Left colon (tissue), 2 donors: ENCODE data around the gene TCTN1. TPM values are rescaled to one million over a fixed set of nuclear protein-coding genes. Genes with fewer than 3 reads are reported as not detected.
"Not testable (repeated sequence)": the region's sequence is repeated elsewhere in the genome, so short reads cannot be mapped to it uniquely, and the experiment has no call there.

Source experiments
- ATAC-seq: fragments of 200-7000 bp; cut with Tn5 transposase; one replicate; pipeline ENCODE4 v1.9.1; 2020; ENCODE audit warnings: mild to moderate bottlenecking, moderate library complexity
- DNase-seq, 2 donors: peaks; one replicate each; pipeline ENCODE4 v3.0.0-alpha.2; 2020
- intact Hi-C, 2 donors: fragments of 100-400 bp; cut with DNase I in 1 of 2; cut with micrococcal nuclease in 1 of 2; formaldehyde crosslinking; loops; one replicate each; pipeline versions ENCODE4 v1.11.2 to v1.14.0; 2022; cut with DNase I, micrococcal nuclease
- total RNA-seq, 2 donors: library from RNA; stranded (reverse); fragmentation: NEBNext Ultra II Directional; extraction: Animal tissue kit (Norgen Biotek cat#: 25700); gene quantifications; one replicate each; pipeline ENCODE4 v1.2.1, GENCODE V29; 2021
- donor health status: DM: no; HTN: no; CAD: no.
- donor health status: DM: yes; HTN: yes; CAD: no.

TCTN1 gene
- total RNA-seq, 2 donors from 2014 or later = 8.0 to 9.1 TPM

DNA sequence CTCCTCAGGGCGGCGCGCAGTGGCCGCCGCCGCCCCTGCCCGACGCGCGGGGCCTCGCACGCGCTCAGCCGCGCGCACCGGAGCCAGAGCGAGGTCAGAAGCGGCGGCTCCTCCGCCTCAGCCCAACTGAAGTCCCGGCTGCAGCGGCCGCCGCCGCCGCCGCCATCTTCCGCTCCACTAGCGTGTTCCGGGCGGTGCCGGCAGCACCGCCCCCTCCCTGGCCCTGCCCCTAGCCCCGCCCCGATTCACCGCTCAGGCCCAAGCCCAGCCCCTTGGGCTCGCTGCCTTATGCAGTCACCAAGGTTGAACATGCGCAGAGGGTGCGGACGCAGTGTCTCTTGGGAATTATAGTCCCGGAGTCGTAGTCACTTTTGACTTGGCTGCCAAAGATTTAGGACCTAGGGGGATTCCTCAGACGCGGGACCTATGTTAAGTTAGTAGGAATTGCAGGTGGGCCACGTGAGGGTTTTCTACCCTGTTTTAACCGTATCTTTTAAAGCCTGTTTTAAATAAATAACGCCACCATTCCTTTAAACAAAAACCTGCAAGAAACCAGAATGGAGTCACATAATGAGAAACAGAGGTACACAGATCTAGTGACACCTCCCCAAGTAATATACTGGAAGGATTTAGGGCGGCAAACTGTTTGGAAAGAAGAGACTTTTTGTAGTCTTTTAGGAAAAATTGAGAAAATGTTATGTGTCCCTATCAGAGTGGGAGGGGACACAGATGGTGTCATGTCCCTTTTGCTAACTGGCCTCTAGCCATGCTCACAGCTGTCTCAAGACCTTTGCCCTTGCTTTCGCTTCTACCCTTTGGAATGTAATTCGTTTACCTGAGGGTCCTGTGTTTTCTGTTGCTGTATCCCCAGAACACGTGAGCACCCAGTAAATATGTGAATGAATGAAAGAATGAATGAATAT is 30.5 kb upstream of the TCTN1 start, which contains the start of gene PPTC7:
Gene PPTC7 (minus strand): TSS at position 182 of the 923 bp plus-strand sequence. CDS start 287 bp downstream, outside the sequence.
- ATAC-seq (peak; percentile 89), DNase-seq (peak; percentile 97 to 98)
- intact Hi-C loops = no loop called here

DNA sequence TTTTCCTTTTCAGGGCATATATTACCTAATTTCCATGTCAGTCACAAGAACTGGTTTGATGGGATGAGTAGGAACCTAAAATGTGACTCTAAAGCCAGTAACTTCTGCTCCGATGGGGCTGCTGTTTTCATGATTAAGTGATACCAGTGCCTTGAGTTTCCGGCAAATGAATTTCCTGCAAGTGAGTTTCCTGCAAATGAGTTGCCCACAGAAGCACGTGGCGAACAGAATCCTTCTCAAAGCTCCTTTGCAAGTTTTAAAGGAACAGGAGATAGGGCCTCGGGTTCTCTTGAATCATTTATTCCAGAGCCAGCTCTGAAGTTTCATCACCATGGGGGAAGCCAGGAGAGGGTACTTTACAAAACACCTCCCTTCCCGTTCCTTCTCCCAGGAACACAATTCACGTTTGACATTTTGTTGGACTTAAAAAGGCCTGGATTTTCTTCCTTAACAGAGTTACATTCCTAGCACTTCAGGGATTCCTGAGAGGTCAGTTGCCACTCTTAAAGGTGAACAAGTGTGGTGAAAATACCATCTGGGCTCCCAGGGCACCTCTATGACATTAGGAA is 28.6 kb upstream of the TCTN1 start:
- intact Hi-C loops = no loop called here
- DNase-seq (no peak), ATAC-seq (no peak)

DNA sequence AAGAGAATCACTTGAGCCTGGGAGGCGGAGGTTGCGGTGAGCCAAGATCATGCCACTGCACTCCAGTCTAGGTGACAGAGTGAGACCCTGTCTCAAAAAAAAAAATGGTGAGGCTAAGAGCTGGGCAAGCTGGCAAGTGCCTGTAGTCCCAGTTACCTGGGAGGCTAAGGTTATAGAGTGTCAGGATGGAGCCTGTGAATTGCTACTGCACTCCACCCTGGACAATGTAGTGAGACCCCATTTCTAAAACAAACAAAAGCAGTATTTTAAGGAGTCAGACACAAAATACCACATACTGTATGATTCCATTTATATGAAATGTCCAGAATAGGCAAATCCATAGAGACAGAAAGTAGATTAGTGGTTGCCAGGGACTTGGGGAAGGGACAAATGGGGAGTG is 26.8 kb upstream of the TCTN1 start:
- ATAC-seq, DNase-seq, intact Hi-C loops: not testable (repeated sequence)

DNA sequence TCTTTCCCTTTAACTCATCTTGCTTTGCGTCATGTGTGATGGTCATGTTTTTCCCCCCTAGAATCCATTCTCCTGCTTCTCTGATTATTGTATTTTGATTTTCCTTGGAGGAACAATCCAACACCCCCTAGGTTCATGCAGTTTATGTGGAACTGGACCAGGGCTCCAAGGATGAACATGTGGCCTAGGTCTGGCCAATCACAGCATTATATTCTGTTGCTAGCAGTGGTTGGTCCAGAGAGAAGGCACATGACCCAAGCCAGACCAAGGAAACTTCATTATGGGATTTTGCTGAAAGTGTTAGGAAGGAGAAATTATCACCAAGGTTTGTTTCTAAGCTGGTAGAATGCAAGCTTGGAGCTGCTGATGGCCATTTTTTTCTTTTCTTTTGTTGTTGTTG is 23.9 kb upstream of the TCTN1 start:
- no peak for ATAC-seq
- intact Hi-C loops = no loop called here
- DNase-seq = no peak

DNA sequence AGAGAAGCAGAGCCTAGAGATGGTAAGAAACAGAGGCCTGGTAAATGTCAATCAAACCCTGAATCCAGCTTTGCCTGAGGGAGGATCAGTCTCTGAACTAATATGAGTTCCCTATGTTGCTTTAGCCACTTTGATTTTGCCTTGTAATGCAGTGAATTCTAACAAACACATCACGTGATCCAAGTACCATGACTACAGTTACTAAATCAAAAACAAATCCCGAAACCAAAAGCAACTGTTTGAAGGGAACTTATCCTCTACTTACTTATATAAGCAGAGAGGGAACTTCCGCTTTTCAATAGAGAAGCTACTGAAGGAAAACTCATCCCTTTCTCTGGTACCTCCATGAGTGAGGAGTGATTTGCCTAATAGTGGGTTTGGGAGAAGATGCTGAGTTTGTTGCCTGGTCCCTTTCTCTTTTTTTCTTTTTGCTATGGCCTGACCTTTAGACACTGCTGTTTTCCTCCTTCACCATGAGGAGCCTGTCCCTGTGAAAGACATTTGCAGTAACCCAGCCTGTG is 23.1 kb upstream of the TCTN1 start:
- intact Hi-C loops = no loop called here
- peak; percentile 53 for ATAC-seq
- no peak for DNase-seq

DNA sequence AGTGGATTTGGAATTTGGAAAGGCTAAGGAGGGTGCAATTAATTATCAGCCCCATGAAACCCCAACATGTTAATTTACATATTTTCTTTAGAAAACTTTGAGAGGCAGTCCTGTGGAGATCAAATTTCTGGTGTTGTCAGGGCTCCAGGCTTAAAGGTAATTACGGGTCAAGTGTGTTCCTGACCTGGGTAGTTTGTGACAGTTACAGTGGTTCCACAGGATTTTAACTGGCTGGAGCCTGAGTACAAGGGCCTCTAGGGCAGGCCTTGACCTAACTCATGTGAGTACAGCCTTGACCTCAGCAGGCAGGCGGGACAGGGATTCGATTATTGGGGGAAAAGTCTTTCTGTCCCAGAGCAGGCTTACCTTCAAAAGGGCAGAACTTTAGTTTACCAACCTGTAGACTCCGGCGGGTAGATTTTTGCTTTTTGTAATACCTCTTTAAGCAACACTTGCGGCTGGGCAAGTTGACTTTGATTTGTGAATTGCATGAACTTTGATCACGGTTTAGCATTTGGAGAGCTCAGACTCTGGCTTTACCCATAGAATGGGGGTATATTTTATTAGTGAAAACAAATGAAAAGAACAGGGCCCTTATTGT is 22.4 kb upstream of the TCTN1 start:
- DNase-seq = no peak
- ATAC-seq = peak; percentile 84
- intact Hi-C loops = no loop called here

DNA sequence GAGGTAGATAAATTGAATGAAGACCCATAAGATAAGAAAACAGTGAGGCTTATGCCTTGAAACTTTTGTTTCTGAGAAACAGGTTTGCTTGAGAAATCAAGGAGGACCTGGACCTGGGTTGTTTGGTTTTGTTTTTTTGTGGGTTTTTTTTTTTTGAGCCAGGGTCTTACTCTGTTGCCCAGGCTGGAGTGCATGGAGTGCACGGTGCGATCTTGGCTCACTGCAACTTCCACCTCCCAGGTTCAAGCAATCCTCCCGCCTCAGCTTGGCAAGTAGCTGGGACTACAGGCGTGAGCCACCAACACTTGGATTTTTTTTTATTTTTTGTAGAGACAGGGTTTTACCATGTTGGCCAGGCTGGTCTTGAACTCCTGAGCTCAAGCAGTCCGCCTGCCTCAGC is 21.9 kb upstream of the TCTN1 start:
- DNase-seq = no peak
- intact Hi-C loops = no loop called here
- ATAC-seq = peak; percentile 38

DNA sequence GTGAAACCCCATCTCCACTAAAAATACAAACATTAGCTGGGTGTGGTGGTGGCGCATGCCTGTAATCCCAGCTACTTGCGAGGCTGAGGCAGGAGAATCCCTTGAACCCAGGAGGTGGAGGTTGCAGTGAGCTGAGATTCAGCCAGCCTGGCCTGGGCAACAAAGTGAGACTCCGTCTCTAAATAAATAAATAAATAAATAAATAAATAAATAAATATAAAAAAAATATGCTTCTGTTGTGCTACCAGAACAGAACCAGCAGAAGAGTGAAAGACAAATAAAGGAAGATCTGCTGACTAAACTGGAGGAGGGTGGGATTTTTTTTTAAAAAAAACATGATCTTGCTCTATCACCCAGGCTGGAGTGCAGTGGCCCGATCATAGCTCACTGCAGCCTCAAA is 21.0 kb upstream of the TCTN1 start:
- ATAC-seq, intact Hi-C loops, DNase-seq: not testable (repeated sequence)

DNA sequence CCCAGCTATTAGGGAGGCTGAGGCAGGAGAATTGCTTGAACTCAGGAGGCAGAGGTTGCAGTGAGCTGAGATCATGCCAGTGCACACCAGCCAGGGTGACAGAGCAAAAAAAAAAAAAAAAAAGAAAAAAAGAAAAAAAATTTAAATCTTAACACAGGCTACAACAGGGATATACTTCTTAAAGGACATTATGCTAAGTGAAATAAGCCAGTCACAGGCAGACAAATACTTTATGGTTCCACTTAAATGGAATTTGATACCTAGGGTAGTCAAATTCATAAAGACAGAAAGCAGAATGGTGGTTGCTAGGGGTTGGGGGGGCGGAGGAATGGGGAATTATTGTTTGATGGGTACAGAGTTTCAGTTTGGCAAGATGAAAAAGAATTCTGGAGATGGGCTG is 16.0 kb upstream of the TCTN1 start:
- intact Hi-C loops = no loop called here
- ATAC-seq = no peak

DNA sequence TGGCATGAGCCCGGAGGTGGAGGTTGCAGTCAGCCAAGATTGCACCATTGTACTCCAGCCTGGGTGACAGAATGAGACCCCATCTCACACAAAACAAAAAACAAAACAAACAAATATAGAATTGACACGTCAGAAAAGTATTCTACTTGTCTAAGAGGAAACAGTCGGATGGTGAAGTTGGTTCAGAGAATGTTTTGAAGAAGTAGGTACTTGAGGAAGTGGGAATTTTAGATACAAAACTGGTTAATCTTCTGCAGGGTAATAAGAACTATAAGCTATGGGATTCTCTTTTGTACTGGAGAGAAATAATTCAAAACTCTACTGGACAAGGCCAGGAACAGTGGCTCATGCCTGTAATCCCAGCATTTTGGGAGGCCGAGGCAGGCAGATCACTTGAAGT is 14.6 kb upstream of the TCTN1 start:
- ATAC-seq (no peak), DNase-seq (no peak)
- intact Hi-C loops = no loop called here

More for the DNA sequence above, 16.0 kb upstream of the TCTN1 start:
- no peak for DNase-seq

DNA sequence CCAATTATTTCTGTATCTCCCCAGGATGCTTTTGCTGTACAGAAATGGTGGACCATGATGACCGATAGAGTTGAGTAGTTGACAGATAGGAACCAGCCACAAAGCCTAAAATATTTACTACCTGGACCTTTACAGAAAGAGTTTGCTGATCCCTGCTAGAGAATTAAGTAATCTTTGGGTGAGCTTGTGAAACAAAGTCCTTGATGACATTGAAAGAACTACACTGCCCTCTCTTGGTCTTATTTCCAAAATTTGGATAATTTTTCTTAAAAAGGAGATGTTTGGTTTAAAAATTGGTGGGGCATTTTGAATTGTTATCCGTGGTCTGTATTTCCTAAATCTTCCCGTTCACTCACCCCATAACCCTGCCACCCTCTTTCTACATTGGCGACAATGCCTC is 13.7 kb upstream of the TCTN1 start:
- DNase-seq (no peak), ATAC-seq (peak; percentile 60)
- intact Hi-C loops = loop anchor here (5.0 to 10.0 kb wide), 2 partner anchors 88 to 95 kb away; partner anchors contain the start of genes RAD9B (in 1 of the 2) and VPS29 (in 1 of the 2)

DNA sequence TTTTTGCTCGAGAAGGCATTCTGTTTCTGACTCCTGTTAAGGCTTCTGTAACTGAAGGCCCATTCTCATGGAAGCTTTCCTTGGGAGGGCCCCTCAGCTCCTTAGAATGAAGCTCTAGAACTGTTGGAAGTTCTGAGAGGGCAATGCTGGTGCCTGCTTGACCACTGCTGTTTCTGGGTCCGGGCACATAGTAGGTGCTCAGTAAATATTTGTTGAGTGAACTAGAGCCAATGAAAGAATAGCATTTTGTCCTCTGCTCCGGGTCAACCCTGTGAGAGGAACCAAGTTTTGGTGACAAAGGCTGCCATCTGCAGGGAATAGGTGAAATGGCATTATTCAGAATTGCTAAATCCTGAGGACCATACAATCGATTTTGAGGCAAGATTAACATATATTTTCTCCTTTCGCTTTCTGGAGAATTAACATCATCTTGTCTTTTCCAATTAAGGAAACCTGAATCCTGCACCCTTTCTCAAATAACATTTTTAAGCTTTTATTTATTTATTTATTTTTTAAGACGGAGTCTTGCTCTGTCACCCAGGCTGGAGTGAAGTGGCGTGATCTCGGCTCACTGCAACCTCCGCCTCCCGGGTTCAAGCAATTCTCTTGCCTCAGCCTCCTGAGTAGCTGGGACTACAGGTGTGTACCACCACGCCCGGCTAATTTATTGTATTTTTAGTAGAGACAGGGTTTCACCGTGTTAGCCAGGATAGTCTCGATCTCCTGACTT is 11.7 kb upstream of the TCTN1 start:
- peak; percentile 84 for ATAC-seq
- DNase-seq = not testable (repeated sequence)
- intact Hi-C loops = loop anchor here (5.0 to 10.0 kb wide), 2 partner anchors 90 to 97 kb away; partner anchors contain the start of genes RAD9B (in 1 of the 2) and VPS29 (in 1 of the 2)

DNA sequence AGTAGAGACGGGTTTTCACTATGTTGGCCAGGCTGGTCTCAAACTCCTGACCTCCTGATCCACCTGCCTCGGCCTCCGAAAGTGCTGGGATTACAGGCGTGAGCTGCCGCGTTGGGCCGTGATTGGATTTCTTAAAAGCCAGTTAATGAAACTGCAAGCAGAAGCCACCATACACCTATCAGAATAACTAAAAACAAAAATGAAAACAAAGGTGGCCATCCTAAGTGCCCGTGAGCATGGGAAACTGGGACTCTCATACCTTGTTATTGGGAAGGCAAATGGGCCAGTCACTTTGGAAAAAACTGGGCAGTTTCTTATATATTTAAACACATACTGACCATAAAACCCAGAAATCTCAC is 7.7 kb upstream of the TCTN1 start:
- intact Hi-C loops = loop anchor here in 1 of 2 donors (10.0 kb wide), 1 partner anchor 101 kb away; the partner anchor contains the start of genes RAD9B and VPS29
- DNase-seq = no peak
- no peak for ATAC-seq

DNA sequence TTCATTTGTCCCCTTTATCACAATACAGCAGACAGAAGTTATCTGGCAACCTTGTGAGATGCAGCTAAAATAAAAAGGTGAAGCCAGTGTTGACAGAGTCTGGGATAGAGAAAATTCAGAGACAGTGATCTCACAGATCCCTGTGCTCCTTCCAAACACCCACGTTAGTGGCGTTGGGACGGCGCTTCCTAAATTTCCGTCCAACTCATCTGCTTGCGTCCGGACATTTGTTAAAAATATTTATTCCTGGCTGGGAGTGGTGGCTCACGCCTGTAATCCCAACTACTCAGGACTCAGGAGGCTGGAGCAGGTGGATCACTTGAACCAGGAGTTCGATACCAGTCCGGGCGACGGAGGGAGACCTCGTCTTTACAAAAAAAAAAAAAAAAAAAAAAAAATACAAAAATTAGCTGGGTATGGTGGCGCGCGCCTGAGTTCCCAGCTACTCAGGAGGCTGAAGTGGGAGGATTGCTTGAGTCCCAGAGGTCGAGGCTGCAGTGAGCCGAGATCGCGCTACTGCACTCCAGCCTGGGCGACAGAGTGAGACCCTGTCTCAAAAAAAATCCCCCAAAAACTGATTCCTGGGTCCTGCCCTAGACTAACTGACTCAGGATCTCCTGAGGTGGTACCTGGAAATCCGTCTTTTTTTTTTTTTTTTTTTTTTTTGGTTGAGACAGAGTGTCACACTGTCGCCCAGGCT is 708 bp upstream of the TCTN1 start:
- DNase-seq (no peak), ATAC-seq (peak; percentile 0)
- intact Hi-C loops = no loop called here

DNA sequence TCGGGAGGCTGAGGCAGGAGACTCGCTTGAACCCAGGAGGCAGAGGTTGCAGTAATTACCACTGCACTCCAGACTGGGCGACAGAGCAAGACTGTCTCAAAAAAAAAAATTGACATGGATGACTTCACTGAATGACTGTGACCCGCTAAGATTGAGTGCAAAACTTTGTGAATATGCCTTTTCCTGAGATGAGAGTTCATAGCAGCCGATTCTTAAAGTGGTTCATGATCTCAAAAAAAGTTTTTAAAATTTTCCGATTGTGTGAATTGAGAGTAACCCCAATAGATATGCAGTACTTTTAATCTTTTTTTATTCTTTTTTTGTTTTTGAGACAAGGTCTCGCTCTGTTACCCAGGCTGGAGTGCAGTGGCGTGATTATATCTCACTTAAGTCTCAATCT is 1.2 kb downstream of the TCTN1 start:
- intact Hi-C loops = no loop called here
- DNase-seq (no peak), ATAC-seq (no peak)

DNA sequence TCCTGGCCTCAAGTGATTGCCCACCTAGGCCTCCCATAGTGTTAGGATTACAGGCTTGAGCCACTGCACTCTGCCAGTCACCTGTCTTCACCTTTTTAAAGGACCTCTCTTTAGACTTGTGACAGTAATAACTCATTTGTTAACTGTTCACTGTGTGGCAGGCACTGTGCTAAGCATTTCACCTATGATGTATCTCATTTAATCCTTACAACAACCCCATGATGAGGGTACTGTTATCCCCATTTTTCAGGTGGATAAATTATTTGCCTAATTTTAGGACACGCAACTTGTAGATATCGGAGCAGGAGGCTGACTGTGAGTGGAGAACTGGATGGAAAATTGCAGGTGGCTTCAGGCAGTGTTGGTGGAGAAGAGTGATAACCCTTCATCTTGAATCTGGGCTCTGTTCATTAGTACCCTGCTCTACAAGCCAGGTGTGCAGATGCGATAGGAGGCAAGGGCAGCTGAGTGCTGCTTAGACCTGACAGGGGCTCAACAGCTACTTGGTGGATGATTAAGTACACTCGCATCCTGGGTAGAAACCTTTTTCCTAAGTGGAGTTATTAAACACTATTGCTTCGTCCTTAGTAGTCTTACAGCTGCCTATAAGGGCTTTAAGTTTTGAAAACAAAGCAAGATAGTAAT is 2.7 kb downstream of the TCTN1 start:
- no peak for DNase-seq
- intact Hi-C loops = no loop called here
- no peak for ATAC-seq

DNA sequence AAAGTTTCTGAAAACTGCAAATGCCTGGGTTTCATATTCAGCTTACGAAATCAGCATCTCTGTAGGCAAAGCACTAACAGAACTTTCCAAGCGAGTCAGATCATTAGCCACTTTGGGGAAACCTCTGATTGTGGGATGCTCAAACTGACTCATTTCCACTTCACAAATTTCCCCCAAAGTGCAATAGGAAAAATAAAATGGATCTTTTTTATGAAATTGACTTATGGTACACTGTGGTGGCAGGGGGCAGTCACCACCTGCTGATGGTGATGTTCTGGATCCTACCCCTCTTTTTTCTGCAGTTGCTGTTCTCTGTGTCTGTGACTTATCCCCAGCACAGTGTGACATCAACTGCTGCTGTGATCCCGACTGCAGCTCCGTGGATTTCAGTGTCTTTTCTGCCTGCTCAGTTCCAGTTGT is 5.6 kb downstream of the TCTN1 start:
- intact Hi-C loops = no loop called here
- ATAC-seq (no peak), DNase-seq (no peak)

DNA sequence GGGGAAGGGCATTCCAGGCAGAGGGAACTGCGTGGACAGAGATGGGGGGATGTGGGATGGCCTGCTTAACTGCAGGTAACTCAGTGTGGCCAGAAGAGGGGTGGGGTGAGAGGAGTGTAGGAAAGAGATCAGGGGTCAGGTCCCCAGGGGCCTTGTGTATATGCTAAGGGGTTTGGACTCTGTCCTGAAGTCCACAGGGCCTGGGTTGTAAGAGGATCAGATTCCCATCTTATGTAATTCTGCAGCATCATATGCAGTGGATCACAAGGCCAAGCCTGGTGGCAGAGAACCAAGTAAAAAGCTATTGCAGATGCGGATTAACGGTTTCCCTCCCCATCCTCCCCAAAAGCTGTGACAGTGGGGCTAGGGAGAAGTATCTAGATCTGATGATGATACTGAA is 8.7 kb downstream of the TCTN1 start:
- intact Hi-C loops = no loop called here
- DNase-seq (no peak), ATAC-seq (no peak)
